ENCODE measurements around the gene FIBP. TPM values are rescaled to one million over a fixed set of nuclear protein-coding genes. Genes with fewer than 3 reads are reported as not detected.

Gene FIBP
- total and polyA plus RNA-seq, 7 donors = 27.7 to 73.9 (median 37.4) TPM

GRCh38 chr11:65854852-65855837 lies 33.1 kb downstream of the FIBP start:
- ATAC-seq = no peak
- no peak overlapping the region for H3K27ac ChIP-seq
- H3K4me1 ChIP-seq = peaks cover 7% of the 10 kb centered on the region
- no peak for DNase-seq
- H3K36me3 ChIP-seq (ENCODE audit: insufficient read depth in 1 of 2, low read depth in 1 of 2) = peaks cover 7 to 56% of the 10 kb centered on the region in 2 donors
- TF ChIP-seq CTCF (IDR thresholded peaks at IDR 0.05) = no peak
- H3K27me3 ChIP-seq (ENCODE audit: insufficient read depth in 3 of 3, low read length in 2 of 3) = no peaks in the 10 kb centered on the region
- WGBS, 3 donors = 78 to 87% (median 80%) methylated on average over 15 of the region's 15 CpGs
- intact Hi-C loops (cut with DNase I) = no loop called here
- no peak overlapping the region for H3K4me3 ChIP-seq
- peaks cover 4% of the 10 kb centered on the region for H3K9me3 ChIP-seq

DNA sequence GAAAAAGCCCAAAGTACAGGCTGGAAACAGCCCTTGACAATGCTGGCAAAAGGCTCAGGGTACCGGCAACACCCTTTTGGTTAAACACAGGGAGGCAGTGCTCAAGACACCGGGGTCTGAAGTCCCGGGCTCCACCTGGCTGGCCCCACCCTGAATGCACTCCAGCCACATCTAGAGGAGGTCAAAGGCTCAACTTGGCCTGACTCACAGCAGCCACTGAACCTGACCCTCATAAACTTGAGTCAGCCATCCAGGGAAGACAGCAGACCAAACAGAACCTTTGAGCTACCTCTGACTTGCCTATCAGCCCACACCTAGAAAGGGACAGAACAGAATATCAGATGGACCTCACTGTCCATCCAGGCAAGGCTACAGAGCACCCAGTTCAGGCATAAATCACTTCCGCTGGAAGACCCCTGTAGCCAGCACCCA lies 34.1 kb downstream of the FIBP start:
- no peak for DNase-seq
- H3K9me3 ChIP-seq = peaks cover 4% of the 10 kb centered on the region
- peaks cover 7 to 56% of the 10 kb centered on the region in 2 donors for H3K36me3 ChIP-seq (ENCODE audit: insufficient read depth in 1 of 2, low read depth in 1 of 2)
- ATAC-seq = no peak
- H3K27ac ChIP-seq = no peak overlapping the region
- peaks cover 7% of the 10 kb centered on the region for H3K4me1 ChIP-seq
- H3K4me3 ChIP-seq = no peak overlapping the region
- intact Hi-C loops (cut with DNase I) = no loop called here
- TF ChIP-seq CTCF (IDR thresholded peaks at IDR 0.05) = no peak
- no peaks in the 10 kb centered on the region for H3K27me3 ChIP-seq (ENCODE audit: insufficient read depth in 3 of 3, low read length in 2 of 3)
- WGBS, 3 donors = 82 to 89% (median 88%) methylated on average over 4 of the region's 4 CpGs

- Histone ChIP-seq H3K9me3 (peaks cover 4% of the 10 kb centered on the region), H3K36me3 (ENCODE audit: insufficient read depth in 1 of 2, low read depth in 1 of 2) (peaks cover 7 to 56% of the 10 kb centered on the region in 2 donors), H3K27ac (no peak overlapping the region), H3K27me3 (ENCODE audit: insufficient read depth in 3 of 3, low read length in 2 of 3) (no peaks in the 10 kb centered on the region), H3K4me3 (no peak overlapping the region), H3K4me1 (peaks cover 7% of the 10 kb centered on the region)
- TF ChIP-seq CTCF (IDR thresholded peaks at IDR 0.05) = no peak
- intact Hi-C loops (cut with DNase I) = no loop called here
- ATAC-seq = no peak
- 85 to 90% (median 88%) methylated on average over 6 of the region's 6 CpGs for WGBS, 3 donors
- DNase-seq = no peak
These were observed 34.9 kb downstream of the FIBP start for GRCh38 chr11:65853246-65853979.

DNA sequence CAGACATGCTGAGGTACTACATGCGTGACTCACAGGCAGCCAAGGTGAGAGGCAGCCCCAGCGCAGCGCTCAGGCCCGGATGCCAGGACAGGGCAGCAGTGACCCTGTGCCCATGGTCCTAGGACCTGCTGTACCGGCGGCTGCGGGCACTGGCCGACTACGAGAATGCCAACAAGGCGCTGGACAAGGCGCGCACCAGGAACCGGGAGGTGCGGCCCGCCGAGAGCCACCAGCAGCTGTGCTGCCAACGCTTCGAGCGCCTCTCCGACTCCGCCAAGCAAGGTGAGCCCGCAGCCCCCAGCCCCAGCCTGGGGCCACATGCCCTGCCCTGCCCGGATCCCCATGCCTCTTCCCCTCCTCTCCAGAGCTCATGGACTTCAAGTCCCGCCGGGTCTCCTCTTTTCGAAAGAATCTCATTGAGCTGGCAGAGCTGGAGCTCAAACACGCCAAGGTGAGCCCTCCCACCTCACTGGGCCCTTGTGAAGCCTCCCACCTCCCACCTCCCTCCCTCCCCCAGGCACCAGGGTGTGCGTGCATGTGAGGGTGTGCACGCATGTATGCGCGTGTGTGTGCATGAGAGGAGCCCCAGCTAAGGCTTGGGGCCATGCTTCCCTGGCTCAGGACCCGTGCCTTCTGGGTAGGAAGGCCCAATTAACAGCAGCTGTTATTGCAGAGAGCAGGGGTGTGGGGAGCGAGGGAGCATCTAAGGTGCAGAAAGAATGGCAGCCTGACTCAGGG lies 35.6 kb downstream of the FIBP start:
- Histone ChIP-seq H3K9me3 (peaks cover 4% of the 10 kb centered on the region), H3K4me1 (peaks cover 7% of the 10 kb centered on the region), H3K36me3 (ENCODE audit: insufficient read depth in 1 of 2, low read depth in 1 of 2) (peaks cover 7 to 56% of the 10 kb centered on the region in 2 donors), H3K27ac (no peak overlapping the region), H3K27me3 (ENCODE audit: insufficient read depth in 3 of 3, low read length in 2 of 3) (no peaks in the 10 kb centered on the region), H3K4me3 (no peak overlapping the region)
- no peak for ATAC-seq
- DNase-seq = no peak
- intact Hi-C loops (cut with DNase I) = no loop called here
- no peak for TF ChIP-seq CTCF (IDR thresholded peaks at IDR 0.05)
- WGBS, 3 donors = 93 to 95% (median 93%) methylated on average over 28 to 33 of the region's 33 CpGs

Data from psoas muscle (tissue), 8 donors.